Kidney (tissue), 14 donors: ENCODE data around the gene ARHGAP26. TPM values are rescaled to one million over a fixed set of nuclear protein-coding genes. Genes with fewer than 3 reads are reported as not detected.

ENCODE experiments used
- DNase-seq, 5 donors: peaks; one replicate each; pipeline ENCODE4 v3.0.0-alpha.2; 2013 to 2020
- FAIRE-seq: peaks from 2 replicates; lab custom pipeline; 2012; peaks lifted over from hg19 to GRCh38; lab: Jason Lieb, UNC
- H3K27ac ChIP-seq, 2 donors: one replicate each; pipeline ENCODE4 v1.7.0; 2013; ENCODE audit warnings: low read depth in 2 of 2, low read length in 2 of 2, inconsistent platforms in 1 of 2
- H3K27me3 ChIP-seq: one replicate; pipeline ENCODE4 v1.7.1; 2013; ENCODE audit warnings: low read length, inconsistent platforms; ENCODE audit not compliant: control insufficient read depth, insufficient read depth
- H3K36me3 ChIP-seq, 3 donors: one replicate each; pipeline versions ENCODE4 v1.7.0 to v1.7.1; 2013; ENCODE audit warnings: low read length in 3 of 3, control low read depth in 1 of 3, inconsistent platforms in 1 of 3; ENCODE audit not compliant: insufficient read depth in 3 of 3, control insufficient read depth in 2 of 3
- H3K4me1 ChIP-seq, 3 donors: one replicate each; pipeline versions ENCODE4 v1.7.0 to v1.7.1; 2013; ENCODE audit warnings: low read length in 3 of 3, inconsistent platforms in 1 of 3, low read depth in 1 of 3; ENCODE audit not compliant: control insufficient read depth in 2 of 3, insufficient read depth in 2 of 3
- H3K4me3 ChIP-seq, 3 donors: one replicate each; pipeline versions ENCODE4 v1.7.0 to v1.8.1; 2013; ENCODE audit warnings: low read length in 3 of 3, control low read depth in 1 of 3, inconsistent platforms in 1 of 3
- H3K9ac ChIP-seq, 3 donors: one replicate each; pipeline versions ENCODE4 v1.7.0 to v1.7.1; 2013; ENCODE audit warnings: low read length in 3 of 3, control low read depth in 1 of 3, inconsistent platforms in 1 of 3
- H3K9me3 ChIP-seq, 3 donors: one replicate each; pipeline versions ENCODE4 v1.7.0 to v1.7.1; 2013; ENCODE audit warnings: low read length in 3 of 3, control low read depth in 1 of 3, inconsistent platforms in 1 of 3; ENCODE audit not compliant: control insufficient read depth in 2 of 3, insufficient read depth in 1 of 3
- intact Hi-C: fragments of 100-400 bp; cut with DNase I; formaldehyde crosslinking; loops from one replicate; pipeline ENCODE4 v1.11.1; 2022
- polyA plus RNA-seq: library from polyadenylated mRNA; stranded (reverse); fragments of 350-450 nt; fragmentation: Illumina TruSeq; extraction: RNeasy Lipid Tissue Mini Kit (QIAGEN cat#74804); gene quantifications from one replicate; pipeline ENCODE4 v1.2.3, GENCODE V29; 2014; ENCODE audit warnings: low read depth, low replicate concordance; ENCODE audit not compliant: insufficient read depth
- total RNA-seq: library from RNA; stranded (reverse); fragmentation: NEBNext Ultra II Directional; extraction: Animal tissue kit (Norgen Biotek cat#: 25700); gene quantifications from one replicate; pipeline ENCODE4 v1.2.1, GENCODE V29; 2021
- TF ChIP-seq, protein P1 (sequence below): IDR thresholded peaks from 3 replicates; pipeline ENCODE4 v1.5.1; 2012; ENCODE audit warnings: mild to moderate bottlenecking, moderate library complexity, borderline replicate concordance; ENCODE audit not compliant: insufficient read depth; ENCODE audit errors: extremely low read depth
- donor health status: control.
- donor health status: control.
- donor health status: control.
- donor health status: control.
- donor health status: control.
- donor health status: DM: yes; HTN: yes; CAD: no.
- donor health status: Normal renal cell carcinoma (clear cell type).

ARHGAP26 gene
- total and polyA plus RNA-seq, 2 donors from 2014 or later: 2.5 to 85.7 TPM

DNA sequence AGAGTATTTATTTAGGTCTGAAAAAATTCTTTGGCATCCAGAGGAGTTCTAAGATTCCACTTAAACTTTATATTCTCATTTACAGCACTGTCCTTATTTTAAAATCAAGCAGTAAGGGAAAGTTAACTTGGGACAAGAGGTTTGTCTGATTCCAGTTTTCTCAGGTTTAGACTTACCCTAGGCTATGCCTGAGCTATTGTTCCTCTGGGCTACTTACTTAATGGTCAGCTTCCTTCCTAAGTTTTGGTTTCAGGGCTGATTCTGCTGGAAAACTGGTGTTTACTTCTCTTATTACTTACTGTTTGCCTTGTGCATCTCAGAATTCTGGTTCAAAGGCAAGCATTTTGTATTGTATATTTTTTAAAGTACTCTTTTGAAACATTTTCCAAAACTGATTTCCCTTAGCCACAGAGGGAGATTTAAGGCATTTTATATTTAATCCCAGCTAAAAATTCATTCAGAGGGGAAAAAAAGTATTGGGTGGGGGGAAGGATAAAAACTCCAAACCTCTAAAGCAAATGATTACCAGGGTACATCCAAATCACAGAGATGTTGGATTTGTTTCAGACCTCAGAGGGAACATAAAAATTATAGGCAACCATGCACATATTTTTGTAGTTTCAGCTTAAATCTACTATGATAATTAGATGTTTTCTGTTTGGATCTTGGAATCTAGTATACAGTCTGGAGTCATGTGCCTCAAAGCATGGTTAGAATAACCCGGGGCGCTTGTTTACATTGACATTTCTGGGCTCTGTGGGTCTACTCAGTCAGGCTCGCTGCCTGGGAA is 290.0 kb downstream of the ARHGAP26 start:
- no peaks in the 10 kb centered on the region for H3K9me3 ChIP-seq
- H3K27me3 ChIP-seq: no peaks in the 10 kb centered on the region
- H3K36me3 ChIP-seq: peaks cover 0 to 4% (median 2%) of the 10 kb centered on the region in 3 donors
- FAIRE-seq: no peak
- no peak overlapping the region for H3K27ac ChIP-seq
- H3K9ac ChIP-seq: no peak overlapping the region
- peaks cover 0 to 13% (median 11%) of the 10 kb centered on the region in 3 donors for H3K4me1 ChIP-seq
- DNase-seq: no peak
- intact Hi-C loops: no loop called here
- TF ChIP-seq, protein P1, sequence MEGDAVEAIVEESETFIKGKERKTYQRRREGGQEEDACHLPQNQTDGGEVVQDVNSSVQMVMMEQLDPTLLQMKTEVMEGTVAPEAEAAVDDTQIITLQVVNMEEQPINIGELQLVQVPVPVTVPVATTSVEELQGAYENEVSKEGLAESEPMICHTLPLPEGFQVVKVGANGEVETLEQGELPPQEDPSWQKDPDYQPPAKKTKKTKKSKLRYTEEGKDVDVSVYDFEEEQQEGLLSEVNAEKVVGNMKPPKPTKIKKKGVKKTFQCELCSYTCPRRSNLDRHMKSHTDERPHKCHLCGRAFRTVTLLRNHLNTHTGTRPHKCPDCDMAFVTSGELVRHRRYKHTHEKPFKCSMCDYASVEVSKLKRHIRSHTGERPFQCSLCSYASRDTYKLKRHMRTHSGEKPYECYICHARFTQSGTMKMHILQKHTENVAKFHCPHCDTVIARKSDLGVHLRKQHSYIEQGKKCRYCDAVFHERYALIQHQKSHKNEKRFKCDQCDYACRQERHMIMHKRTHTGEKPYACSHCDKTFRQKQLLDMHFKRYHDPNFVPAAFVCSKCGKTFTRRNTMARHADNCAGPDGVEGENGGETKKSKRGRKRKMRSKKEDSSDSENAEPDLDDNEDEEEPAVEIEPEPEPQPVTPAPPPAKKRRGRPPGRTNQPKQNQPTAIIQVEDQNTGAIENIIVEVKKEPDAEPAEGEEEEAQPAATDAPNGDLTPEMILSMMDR: no peak
- no peak overlapping the region for H3K4me3 ChIP-seq

DNA sequence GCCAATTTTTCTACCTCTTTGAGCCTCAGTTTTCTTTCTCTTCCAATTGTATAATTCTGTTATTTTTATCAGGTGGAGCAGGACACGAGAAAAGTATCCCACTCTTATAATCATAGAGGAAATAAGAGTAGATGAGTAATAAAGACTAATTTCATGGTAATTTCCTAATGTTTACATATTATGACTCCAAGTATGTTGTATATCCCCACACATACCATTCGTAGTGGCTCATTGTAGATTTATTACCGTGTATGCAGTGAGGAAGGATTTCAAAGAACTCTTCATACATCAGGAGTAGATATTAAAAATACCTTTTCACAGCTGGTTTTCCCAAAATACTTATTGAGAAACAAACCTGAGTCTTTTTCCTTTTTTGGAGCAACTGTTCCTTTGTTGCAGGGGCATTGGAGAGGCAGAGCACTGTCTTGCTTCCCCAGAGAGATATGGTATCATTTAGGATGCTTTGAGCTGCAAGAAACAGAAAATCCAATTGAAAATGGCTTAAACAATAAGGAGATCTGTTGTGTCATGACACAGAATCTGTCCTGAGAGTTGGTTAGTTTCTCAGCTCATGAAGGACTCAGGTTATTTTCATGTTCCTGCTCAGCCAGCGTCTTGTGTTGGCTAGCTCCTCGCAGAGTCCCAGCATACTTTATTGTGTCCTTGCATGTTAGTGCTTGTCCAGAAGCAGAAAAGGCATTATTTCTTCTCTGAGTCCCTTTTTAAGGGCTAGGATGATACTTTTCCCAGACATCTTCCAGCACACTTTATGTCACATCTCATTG is 291.2 kb downstream of the ARHGAP26 start:
- Histone ChIP-seq H3K4me3 (no peak overlapping the region), H3K4me1 (peaks cover 0 to 13% (median 11%) of the 10 kb centered on the region in 3 donors), H3K27me3 (no peaks in the 10 kb centered on the region), H3K9me3 (no peaks in the 10 kb centered on the region), H3K9ac (no peak overlapping the region), H3K27ac (no peak overlapping the region), H3K36me3 (peaks cover 0 to 4% (median 2%) of the 10 kb centered on the region in 3 donors)
- intact Hi-C loops: no loop called here
- TF ChIP-seq, protein P1: no peak
- DNase-seq: no peak
- no peak for FAIRE-seq

DNA sequence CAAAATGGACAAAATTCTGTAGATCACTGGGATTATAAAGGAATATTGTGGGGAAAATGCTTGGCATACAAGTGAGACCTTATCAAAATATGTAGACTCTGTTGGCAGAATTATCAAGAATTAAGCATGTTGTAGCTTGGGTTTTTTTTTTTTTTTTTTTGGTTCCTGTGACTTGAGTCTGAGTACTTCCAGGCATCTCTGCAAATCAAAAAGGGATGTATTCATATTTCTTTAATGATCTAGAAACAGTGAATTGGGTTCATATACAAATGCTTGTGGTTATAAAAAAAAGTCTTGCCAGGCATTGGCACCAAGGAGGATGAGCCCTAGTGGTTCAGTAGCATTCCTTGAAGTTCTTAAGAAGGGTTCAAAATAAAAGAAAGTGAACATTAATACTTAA is 292.2 kb downstream of the ARHGAP26 start:
- intact Hi-C loops: no loop called here
- no peak for FAIRE-seq

More for the DNA sequence above, 292.2 kb downstream of the ARHGAP26 start:
- TF ChIP-seq, protein P1: no peak
- Histone ChIP-seq H3K4me3 (no peak overlapping the region), H3K36me3 (peaks cover 0 to 2% (median 0%) of the 10 kb centered on the region in 3 donors), H3K4me1 (peaks cover 0 to 13% (median 11%) of the 10 kb centered on the region in 3 donors), H3K27ac (no peak overlapping the region), H3K27me3 (no peaks in the 10 kb centered on the region), H3K9ac (no peak overlapping the region), H3K9me3 (no peaks in the 10 kb centered on the region)
- DNase-seq: no peak
